ENCODE measurements around the gene MRPL38. TPM values are rescaled to one million over a fixed set of nuclear protein-coding genes. Genes with fewer than 3 reads are reported as not detected.

The MRPL38 gene
- total and polyA plus RNA-seq, 2 of the 8 experiments (the other 6 are each of a cell fraction or from before 2014, with no cell fraction given): 78.4 to 125 TPM

GRCh38 chr17:75898065-75898464, 6.6 kb downstream of the MRPL38 start (continued):
- no peak for TF ChIP-seq CBX5 (IDR thresholded peaks at IDR 0.05; ENCODE audit: low read depth, low read length)
- TF ChIP-seq MAX (IDR thresholded peaks at IDR 0.05): no peak
